GDM1 (cell line): Measurements from ENCODE around the gene TENT5C.

Experiments used
- DNase-seq: peaks from one replicate; lab custom pipeline; 2025; lab: John Stamatoyannopoulos, UW

TENT5C gene

GRCh38 chr1:117636637-117637425 is 31.0 kb downstream of the TENT5C start:
- no peak for DNase-seq

GRCh38 chr1:117638141-117638540 is 32.3 kb downstream of the TENT5C start:
- no peak for DNase-seq

GRCh38 chr1:117638759-117639158 is 32.9 kb downstream of the TENT5C start:
- no peak for DNase-seq

GRCh38 chr1:117639741-117640140 is 33.9 kb downstream of the TENT5C start:
- no peak for DNase-seq

GRCh38 chr1:117641536-117641935 is 35.7 kb downstream of the TENT5C start:
- no peak for DNase-seq

DNA sequence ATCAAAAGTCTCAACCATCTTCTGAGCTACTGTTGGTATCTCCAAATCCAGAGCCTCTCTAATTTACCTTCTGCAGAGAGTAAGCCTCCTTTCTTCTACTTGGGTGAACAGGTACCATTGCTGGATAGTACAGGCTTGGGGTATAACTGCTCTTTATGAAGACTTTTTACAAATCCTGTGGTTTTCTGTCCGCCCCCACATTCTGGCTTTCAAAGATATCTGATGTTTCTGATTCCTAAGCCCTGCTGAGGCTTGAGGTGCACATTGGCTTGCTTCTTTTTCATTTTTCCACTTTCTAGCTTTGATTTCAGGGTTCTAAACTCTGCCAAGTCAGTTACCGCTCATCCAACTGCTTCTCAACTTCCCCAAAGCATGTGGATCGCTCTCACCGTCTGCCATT is 37.1 kb downstream of the TENT5C start:
- no peak for DNase-seq

DNA sequence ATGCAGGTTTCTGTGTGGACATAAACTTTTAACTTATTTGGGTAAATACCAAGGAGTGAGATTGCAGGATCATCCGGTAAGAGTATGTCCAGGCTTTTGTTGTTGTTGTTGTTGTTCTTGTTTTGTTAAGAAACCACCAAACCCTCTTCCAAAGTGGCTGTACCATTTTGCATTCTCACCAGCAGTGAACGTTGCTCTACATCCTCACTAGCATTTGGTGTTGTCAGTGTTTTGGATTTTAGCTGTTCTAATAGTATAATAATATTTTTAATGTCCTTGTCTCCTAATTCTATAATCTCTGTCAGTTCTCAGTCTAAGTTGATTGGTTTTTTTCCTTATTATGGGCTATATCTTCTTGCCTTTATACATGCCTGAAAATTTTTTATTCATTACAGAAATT is 37.8 kb downstream of the TENT5C start:
- no peak for DNase-seq

GRCh38 chr1:117644696-117645311 is 39.0 kb downstream of the TENT5C start:
- DNase-seq = no peak

DNA sequence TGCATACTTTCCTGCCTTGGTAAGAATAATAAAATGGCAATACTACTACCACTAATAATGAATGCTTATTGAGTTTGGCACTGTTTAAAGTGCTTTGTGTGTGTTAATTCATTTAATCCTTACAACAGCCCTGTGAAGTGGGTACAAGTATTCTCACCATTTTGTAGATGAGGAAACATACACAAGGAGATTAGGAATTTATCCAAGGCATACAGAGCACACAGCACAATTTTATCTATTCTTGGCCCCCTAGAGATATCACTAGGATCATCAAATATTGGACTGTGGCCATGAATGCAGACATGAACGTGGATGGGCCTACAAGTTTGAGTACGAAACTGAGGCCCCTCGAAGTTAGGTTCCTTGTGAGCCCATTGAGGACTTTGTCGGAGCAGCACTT is 39.5 kb downstream of the TENT5C start:
- DNase-seq = no peak

GRCh38 chr1:117646007-117646811 is 40.4 kb downstream of the TENT5C start:
- no peak for DNase-seq

DNA sequence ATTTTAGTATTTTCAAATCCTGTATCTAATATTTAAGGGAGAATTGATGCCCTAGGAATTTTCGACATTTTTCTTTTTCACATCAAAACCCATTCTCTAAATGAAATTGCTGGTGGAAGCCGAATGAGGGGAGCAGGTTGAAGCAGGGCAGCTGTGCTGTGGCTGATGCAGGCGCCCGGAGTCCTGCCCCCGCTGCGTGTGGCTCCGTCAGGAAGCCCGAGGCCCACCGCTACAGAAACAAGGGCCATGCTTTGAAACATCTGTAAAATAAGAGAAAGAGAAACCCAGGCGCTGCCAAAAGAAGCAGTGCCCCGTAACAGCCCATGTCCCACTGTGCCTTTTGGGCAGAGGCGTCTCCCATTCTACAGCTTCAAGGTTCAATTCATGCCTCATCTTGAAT is 41.1 kb downstream of the TENT5C start:
- no peak for DNase-seq

- no peak for DNase-seq
Measured at GRCh38 chr1:117648015-117648414, 42.2 kb downstream of the TENT5C start.

DNA sequence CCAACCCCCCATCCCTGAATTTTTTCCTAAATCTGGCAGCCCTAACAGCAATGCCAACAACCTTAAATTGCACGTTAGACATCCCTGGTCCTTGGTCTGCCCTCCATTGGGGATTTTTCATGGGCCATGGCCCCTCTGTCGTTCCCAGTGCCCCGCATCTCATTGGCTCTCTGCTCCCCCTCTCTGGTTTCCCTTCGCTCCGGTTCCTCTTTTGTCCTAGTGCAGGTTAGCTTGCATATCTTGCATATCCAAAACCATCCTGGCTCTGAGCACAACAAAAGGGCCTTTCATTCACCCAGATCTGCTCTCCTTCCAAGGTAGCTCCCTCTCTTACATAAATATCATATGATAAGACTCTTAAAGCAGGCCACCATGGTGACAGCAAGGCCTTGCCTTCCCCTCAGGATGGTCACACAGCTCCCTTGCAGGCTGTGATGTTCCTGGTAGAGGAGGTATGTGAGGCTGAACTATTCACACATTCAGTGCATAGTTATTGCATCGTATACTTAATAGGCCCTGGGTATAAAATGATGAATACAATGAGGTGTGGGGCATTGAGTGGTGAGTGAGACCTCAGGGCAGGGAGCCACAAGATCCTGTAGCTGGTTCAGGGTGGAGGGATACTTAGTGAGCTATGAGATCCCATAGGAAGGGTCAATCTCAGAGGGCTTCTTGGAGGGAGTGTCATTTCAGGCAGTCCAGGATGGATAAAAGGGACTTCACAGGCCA is 45.2 kb downstream of the TENT5C start:
- DNase-seq = no peak

DNA sequence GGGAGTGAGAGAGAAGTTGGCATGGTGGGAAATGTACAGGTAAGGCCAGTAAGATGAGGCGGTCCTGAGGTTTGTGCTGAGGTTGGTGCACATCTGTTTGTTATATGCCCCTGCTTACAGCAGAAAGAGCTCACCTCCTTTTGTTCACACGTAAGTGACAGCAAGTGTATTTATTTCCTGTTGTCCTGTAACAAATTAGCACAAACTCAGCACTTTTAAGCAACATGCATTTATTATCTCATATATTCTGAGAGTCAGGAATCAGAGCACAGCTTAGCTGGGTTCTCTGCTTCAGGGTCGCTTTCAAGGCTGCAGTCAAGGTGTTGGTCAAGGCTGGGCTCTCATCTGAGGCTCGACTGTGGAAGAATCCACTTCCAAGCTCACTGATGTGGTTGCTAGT is 45.8 kb downstream of the TENT5C start:
- DNase-seq = no peak

DNA sequence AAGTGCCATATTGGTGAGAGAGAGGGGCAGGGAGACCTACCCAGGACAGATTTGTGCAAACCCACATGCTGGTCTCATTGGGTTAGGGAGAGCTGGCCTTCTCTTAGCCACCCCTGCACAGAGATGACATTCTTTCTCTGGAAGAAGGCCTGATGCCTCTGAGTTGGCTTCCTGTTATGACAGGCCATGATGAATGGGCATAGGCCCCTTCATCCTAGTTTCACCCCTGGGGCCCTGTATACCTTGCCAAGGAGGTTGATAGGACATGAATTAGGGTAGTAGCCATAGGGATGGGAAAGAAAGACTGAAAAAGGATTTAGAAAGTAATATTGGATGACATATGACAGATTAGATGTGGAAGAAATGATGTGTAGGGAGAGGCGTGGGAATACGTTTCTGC is 46.6 kb downstream of the TENT5C start:
- DNase-seq = no peak

DNA sequence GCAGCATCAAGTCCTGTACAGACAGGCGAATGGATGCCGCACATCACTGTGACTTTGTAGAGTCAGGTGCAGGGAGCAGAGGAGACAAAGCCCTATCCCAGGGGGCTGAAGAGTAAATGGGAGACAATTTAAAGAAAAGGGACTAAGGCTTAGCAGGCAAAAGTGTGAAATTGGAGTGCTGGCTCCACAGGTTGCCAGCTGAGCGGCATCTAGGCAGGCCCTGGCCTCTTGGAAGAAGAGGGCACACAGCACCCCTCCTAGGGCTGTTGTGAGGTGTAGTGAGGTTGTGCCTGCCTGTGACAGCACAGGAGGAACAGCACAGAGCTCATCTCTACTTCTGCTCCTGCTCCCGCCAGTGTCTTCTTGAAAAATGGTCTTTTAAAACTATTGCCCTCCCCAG is 47.3 kb downstream of the TENT5C start:
- no peak for DNase-seq

GRCh38 chr1:117653732-117654492 is 48.1 kb downstream of the TENT5C start:
- no peak for DNase-seq

DNA sequence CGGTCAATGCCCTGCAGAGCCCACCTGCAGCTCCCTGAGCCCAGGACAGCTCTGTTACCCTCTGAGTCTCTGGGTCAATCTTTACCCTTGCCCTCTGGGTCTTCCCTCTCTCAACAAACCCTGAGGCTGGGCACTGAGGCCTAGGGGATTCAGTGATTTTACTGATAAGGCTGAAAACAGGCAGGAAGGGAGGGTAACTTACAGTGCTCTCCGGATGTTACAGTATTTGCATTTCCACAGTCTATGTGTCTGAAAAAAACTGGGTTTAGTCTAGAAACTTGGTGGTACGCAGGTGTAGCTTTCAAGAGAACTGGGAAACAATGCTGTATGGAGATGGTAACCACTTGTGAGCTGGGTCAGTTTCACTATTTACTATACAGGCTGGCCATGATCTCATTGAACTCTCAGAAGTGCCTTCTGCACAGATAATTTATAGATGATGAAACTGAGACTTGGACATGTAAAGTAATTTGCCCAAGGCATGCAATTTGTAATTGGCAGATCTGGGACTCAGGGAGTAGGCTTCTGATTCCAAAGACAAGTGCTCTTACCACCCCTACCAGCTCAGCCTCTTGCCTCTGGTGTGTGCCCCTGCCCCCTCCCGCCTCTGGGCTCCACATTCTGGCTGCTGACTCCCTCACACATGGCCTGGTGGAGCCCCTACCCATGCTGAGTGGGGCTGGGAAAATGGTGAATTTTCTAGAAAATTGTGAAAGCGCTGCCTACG is 48.8 kb downstream of the TENT5C start:
- no peak for DNase-seq

DNA sequence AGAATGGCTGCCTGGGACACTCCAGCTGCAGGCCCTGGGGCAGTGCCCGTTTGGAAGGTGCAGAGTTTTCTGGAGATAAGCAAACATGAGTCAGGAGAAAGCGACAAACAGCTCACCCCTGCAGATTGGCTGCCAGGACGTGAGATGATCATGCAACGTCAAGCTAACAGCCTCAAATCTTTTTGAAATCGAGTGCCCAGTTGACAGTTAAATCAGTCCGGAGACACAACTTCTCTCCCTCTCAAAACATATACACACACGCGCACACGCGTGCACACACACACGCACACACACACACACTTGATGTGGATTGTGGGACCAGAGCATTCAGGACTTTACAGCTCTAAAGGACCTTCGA is 49.4 kb downstream of the TENT5C start:
- DNase-seq = no peak

GRCh38 chr1:117656202-117656641 is 50.4 kb downstream of the TENT5C start:
- no peak for DNase-seq

DNA sequence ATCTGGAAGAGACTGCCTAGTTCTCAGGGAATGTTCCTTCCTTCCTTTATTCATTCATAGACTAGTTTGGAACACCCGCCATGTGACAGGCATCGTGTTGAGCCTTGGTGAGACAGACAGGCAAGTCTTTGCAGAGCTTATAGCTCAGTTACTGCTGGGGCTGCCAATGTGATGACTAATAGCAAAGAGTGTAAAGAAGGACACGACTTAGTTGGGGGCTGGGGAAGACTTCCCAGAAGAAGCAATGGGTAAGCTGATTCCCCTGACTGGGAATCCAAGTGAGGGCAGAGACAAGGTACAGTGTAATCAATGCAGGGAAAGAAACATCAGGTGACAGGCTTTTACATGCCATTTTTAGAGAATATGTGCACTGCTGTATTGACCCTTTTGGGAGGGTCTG is 51.2 kb downstream of the TENT5C start:
- no peak for DNase-seq
